GM19463 (cell line): ENCODE data around the gene MYH14.

Experiments
- ATAC-seq: cut with Tn5 transposase; IDR thresholded peaks from one replicate; pipeline ENCODE4 v1.9.1; 2021; ENCODE audit warnings: mild to moderate bottlenecking, moderate library complexity; ENCODE audit not compliant: unreplicated experiment

Gene MYH14

DNA sequence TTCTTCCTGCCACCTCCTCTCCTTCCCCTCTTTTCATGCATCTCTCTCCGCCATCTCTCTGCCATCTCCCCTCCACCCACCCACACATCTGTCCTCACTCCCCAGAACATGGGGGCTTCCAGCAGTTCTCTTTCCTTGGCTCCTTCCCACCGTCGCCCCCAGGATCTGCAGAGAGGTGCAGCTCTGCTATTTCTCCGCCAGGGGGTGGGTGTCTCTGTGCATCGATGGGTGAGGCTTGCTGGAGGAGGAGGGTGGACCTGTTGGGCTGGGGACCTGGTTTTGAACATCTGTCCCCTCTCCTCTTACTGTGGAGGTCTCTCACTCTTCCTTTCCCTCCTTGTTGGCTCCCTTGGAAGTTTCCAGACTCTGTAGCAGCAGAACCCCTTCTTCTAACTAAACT is 51.7 kb downstream of the MYH14 start:
- no peak for ATAC-seq

GRCh38 chr19:50257141-50257540 is 53.7 kb downstream of the MYH14 start:
- no peak for ATAC-seq

DNA sequence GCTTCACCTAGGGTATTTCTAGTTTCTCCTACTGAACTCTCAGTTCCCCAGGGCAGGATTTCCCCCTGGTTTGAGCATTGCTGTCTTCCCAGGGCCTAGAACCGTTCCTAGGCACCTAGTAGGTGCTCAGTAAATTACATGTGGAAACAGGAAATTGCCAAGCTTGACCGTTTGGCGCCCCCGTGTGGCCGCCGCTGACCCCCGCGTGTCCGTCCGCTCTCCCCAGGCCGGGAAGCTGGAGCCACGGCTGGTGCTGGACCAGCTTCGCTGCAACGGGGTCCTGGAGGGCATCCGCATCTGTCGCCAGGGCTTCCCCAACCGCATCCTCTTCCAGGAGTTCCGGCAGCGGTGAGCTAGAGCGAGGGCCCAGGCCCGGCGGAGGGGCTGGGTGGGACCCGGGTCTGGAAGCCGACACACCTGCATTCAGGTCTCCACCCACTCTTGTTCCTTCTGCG is 55.5 kb downstream of the MYH14 start:
- no peak for ATAC-seq

- ATAC-seq = no peak
These were observed 58.1 kb downstream of the MYH14 start for GRCh38 chr19:50261446-50261970.

GRCh38 chr19:50263176-50263575 is 59.8 kb downstream of the MYH14 start:
- ATAC-seq = no peak

GRCh38 chr19:50264483-50265186 is 61.2 kb downstream of the MYH14 start:
- ATAC-seq = no peak

- ATAC-seq = no peak
These were observed 62.6 kb downstream of the MYH14 start for GRCh38 chr19:50266041-50266440.

DNA sequence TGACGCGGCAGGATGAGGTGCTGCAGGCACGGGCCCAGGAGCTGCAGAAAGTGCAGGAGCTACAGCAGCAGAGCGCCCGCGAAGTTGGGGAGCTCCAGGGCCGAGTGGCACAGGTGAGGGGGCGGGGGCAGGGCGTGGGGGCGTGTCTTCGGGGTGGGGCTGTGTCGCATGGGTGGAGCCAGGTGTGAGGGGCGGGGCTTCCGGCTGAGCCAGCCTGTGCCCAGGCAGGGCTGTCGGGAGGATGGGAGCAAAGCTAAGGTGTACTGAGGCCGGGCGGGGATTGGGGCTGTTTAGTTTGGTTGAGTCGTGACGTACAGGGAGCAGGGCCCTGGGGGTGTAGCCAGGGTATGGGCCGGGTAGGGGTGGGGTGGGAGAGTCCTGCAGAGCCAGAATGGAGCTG is 63.5 kb downstream of the MYH14 start:
- ATAC-seq = no peak

- ATAC-seq = no peak
These were observed 64.6 kb downstream of the MYH14 start for GRCh38 chr19:50268041-50268440.

DNA sequence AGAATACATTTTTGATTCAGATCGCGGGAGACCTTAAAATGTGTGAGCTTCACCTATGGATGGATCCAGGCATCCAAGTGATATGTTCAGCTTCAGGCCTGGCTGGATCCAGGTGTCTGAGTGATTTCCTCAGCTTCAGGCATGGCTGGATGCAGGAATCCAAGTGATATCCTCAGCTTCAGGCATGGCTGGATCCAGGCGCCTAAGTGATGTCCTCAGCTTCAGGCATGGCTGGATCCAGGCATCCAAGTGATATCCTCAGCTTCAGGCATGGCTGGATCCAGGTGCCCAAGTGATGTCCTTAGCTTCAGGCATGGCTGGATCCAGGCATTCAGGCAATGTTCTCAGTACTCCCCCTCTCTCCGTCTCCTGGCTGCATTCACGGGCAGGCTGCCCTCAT is 65.1 kb downstream of the MYH14 start:
- ATAC-seq = no peak

DNA sequence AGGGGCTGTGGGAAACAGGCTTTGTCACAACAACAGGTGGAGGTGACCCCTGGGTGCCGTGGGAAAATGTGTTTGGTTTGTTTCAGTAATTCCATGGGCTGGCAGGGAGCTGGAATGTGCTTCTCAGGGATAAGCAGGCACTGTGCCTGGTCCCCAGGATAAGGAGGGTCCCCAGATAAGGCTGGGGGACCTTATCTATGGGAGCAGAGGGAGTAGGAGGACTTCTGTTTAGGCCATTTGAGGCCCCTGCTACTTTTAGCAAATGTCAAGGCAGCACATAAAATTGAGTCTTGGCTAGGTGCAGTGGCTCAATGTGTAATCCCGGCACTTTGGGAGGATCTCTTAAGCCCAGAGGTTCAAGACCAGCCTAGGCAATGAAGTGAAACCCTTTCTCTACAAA is 66.2 kb downstream of the MYH14 start:
- ATAC-seq = no peak

- no peak for ATAC-seq
These were observed 69.0 kb downstream of the MYH14 start for GRCh38 chr19:50272263-50272897.

DNA sequence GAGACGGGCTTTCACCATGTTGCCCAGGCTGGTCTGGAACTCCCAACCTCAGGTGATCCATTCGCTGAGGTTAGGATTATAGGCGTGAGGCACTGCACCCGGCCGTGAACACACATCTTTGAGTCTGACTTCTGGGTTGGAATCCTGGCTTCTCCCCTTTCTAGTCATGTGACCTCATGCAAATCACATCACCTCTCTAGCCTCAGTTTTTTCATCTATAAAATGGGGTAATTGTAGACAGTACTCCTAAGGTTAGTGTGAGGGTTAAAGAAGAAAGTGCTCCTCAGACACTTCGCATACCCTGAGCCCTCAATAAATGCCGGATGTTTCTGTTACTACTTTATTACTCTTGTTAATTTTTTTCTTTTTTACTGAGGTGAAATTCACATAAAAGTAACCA is 70.4 kb downstream of the MYH14 start:
- no peak for ATAC-seq

DNA sequence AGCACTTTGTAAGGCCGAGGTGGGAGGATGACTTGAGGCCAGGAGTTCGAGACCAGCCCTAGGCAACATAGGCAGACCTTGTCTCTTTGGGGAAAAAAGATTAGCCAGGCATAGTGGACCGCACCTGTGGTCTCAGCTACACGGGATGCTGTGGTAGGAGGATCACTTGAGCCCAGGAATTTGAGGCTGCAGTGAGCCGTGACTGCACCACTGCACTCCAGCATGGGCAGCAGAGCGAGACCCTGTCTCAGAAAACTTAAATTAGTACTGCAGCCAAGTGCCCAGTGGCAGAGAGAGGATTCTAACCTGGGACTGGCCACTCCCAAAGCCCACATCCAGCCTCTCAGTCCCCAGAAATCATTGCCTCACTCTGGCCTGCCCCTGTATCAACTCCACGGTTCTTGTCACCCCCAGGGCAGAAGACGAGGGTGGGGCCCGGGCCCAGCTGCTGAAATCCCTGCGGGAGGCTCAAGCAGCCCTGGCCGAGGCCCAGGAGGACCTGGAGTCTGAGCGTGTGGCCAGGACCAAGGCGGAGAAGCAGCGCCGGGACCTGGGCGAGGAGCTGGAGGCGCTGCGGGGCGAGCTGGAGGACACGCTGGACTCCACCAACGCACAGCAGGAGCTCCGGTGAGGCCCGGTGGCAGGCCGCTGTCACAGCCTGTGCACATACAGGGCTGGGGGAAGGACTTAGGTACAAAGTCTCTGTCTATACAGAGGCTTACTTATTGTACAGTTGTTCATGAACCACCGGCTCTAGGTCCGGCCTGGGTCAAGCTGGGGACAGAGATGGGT is 72.4 kb downstream of the MYH14 start:
- no peak for ATAC-seq

DNA sequence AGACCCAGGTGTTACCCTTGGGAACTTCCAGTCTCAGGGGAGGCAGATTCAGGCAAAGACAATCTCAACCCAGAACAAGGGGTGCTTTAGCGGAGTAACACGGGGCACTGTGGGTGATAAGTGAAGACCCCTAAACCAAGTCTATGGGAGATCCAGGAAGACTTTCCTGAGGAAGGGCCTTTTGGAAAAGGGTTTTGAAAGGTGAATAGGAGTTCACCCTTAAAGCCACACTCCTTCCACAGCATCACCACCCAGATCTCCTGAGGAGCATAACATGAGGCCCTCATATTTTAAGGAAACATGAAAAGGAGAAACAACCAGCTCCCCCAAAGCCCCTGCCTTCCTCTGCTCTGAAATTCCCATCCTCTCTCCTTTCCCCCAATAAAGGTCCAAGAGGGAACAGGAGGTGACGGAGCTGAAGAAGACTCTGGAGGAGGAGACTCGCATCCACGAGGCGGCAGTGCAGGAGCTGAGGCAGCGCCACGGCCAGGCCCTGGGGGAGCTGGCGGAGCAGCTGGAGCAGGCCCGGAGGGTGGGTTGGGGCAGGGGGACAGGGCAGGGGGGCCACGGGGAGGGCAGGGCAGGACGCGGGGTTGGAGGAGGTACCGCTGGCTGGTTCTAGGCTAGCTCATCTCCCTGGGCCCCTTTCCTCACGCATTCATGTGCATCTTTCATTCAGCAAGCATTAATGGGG is 73.1 kb downstream of the MYH14 start:
- ATAC-seq = no peak

DNA sequence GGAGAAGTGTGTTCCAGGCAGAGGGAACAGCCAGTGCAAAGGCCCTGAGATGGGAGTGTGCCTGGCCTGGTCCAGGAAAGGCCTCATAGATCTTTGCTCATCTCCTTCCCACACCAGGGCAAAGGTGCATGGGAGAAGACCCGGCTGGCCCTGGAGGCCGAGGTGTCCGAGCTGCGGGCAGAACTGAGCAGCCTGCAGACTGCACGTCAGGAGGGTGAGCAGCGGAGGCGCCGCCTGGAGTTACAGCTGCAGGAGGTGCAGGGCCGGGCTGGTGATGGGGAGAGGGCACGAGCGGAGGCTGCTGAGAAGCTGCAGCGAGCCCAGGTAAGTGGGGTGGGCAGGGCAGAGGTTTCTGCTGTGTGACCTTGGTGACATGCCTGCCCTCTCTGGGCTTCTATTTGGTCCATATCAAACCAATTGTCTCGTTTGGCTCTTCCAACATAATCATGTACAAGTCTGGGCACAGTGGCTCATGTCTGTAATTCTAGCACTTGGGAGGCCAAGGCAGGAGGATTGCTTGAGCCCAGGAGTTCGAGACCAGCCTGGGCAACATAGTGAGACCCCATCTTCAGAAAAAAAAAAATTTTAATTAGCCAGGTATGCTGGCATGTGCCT is 74.7 kb downstream of the MYH14 start:
- no peak for ATAC-seq

DNA sequence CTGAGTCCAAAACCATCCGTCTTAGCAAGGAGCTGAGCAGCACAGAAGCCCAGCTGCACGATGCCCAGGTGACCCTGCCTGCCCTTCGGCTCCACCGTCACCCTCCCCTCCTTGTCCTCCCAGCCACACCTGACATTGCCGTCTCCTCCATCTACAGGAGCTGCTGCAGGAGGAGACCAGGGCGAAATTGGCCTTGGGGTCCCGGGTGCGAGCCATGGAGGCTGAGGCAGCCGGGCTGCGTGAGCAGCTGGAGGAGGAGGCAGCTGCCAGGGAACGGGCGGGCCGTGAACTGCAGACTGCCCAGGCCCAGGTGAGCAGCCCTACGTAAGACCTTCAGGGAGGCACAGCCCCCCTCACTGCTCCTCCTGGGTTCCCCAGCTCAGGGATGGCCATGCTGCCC is 76.7 kb downstream of the MYH14 start:
- no peak for ATAC-seq

GRCh38 chr19:50280983-50281382 is 77.6 kb downstream of the MYH14 start:
- ATAC-seq = no peak

DNA sequence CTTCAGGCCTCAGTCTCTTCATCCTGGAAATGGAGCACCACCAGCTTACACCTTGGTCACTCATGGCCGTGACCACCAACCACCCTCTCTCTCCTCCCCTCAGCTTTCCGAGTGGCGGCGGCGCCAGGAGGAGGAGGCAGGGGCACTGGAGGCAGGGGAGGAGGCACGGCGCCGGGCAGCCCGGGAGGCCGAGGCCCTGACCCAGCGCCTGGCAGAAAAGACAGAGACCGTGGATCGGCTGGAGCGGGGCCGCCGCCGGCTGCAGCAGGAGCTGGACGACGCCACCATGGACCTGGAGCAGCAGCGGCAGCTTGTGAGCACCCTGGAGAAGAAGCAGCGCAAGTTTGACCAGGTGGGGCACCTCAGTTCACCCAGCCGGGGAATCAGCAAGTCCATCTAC is 78.1 kb downstream of the MYH14 start:
- no peak for ATAC-seq

GRCh38 chr19:50285833-50286232 is 82.4 kb downstream of the MYH14 start:
- no peak for ATAC-seq

DNA sequence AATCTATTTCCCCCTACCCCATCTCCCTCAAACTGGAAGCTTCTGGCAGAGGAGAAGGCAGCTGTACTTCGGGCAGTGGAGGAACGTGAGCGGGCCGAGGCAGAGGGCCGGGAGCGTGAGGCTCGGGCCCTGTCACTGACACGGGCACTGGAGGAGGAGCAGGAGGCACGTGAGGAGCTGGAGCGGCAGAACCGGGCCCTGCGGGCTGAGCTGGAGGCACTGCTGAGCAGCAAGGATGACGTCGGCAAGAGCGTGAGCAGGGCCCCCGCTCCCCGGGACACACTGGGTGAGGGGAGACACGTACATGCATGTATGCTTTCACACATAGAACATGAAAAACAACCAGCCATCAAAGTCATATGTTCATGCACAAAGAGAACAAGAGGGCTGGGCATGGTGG is 83.0 kb downstream of the MYH14 start:
- no peak for ATAC-seq
